Skeletal muscle cell (primary cell): ENCODE measurements around the gene DLD.
"Not testable (repeated sequence)": the region's sequence is repeated elsewhere in the genome, so short reads cannot be mapped to it uniquely, and the experiment has no call there.

Experiments
- DNase-seq: peaks from one replicate; pipeline ENCODE4 v3.0.0-alpha.2; 2010; ENCODE audit warnings: low read depth
- H3K4me3 ChIP-seq: 2 replicates; pipeline ENCODE4 v1.5.1; 2011; ENCODE audit warnings: low read depth, mild to moderate bottlenecking, control low read depth, low read length, moderate library complexity

Gene DLD

DNA sequence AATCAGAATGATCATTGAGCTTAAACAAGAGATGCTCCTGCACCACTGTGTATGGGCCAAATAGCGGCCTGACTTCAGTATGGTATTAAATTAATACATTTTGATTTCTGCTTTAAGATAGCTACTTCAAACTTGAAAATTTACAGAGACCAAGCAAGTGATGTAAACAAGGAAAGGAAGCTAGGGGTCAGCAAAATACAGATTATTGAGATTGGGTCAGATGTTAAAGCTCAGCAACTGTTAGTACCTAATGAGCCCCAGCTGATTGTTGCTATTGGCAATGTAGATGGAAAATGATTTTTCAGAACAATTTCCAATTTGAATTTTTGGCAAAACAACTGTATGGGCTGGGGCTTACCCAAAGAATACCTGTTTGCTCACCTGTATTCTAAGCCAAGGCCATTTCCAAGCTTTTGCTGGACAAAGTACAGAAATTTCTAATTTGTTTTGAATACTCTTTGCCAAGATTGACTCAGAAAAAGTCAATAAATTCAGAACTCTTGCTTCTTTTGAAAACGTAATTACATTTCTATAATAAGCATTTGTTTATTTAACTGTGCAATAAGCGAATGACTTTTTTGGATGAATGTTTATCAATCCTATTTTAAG is 23.0 kb upstream of the DLD start:
- H3K4me3 ChIP-seq: no peak overlapping the region
- no peak for DNase-seq

- no peak for DNase-seq
- H3K4me3 ChIP-seq: no peak overlapping the region
These were observed 20.5 kb upstream of the DLD start for GRCh38 chr7:107870427-107871000.

GRCh38 chr7:107874111-107874510 is 16.9 kb upstream of the DLD start:
- no peak for DNase-seq
- no peak overlapping the region for H3K4me3 ChIP-seq

- no peak for DNase-seq
- no peak overlapping the region for H3K4me3 ChIP-seq
These were observed 16.2 kb upstream of the DLD start for GRCh38 chr7:107874605-107875446.

- no peak for DNase-seq
- H3K4me3 ChIP-seq: no peak overlapping the region
These were observed 14.1 kb upstream of the DLD start for GRCh38 chr7:107876916-107877315.

DNA sequence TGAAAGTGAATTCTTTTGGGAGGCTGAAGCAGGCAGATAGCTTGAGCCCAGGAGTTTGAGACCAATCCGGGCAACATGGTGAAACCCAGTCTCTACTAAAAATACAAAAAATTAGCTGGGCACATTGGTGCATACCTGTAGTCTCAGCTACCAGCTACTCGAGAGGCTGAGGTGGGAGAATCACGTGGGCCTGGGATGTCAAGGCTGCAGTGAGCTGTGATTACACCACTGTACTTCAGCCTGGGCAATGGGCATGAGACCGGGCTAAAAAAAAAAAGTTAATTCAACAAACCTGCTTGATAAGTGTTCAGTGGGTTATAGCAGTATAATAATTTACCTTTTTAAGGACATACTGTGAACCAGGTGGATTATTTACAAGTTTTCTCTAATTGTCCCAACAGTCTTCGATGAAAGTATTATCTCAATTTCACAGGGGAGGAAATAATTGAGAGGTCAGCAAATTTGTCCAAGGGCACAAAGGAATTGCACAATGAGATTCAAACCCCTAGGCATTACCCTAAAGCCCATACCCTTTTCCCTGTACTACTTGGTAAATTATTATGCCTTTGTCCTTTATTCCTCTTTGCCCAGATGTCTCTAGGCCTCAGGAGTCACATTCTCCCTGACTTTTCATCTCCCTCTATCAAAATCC is 13.1 kb upstream of the DLD start:
- no peak for DNase-seq
- no peak overlapping the region for H3K4me3 ChIP-seq

- H3K4me3 ChIP-seq: no peak overlapping the region
- DNase-seq: no peak
These were observed 12.3 kb upstream of the DLD start for GRCh38 chr7:107878636-107879035.

GRCh38 chr7:107879400-107880035 is 11.5 kb upstream of the DLD start:
- no peak overlapping the region for H3K4me3 ChIP-seq
- DNase-seq: no peak

- H3K4me3 ChIP-seq: no peak overlapping the region
- DNase-seq: no peak
These were observed 8.2 kb upstream of the DLD start for GRCh38 chr7:107882766-107883165.

GRCh38 chr7:107884066-107884818 is 6.7 kb upstream of the DLD start:
- no peak for DNase-seq
- no peak overlapping the region for H3K4me3 ChIP-seq

DNA sequence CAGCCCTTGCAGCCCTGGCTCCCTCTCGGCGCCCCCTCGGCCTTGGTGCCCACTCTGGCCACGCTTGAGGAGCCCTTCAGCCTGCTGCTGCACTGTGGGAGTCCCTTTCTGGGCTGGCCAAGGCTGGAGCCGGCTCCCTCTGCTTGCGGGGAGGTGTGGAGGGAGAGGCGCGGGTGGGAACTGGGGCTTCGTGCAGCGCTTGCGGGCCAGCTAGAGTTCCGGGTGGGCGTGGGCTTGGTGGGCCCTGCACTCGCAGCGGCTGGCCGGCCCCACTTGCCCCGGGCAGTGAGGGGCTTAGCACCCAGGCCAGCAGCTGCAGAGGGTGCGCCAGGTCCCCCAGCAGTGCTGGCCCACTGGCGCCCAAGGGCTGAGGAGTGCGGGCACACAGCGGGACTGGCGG is 3.2 kb upstream of the DLD start:
- DNase-seq, H3K4me3 ChIP-seq: not testable (repeated sequence)

DNA sequence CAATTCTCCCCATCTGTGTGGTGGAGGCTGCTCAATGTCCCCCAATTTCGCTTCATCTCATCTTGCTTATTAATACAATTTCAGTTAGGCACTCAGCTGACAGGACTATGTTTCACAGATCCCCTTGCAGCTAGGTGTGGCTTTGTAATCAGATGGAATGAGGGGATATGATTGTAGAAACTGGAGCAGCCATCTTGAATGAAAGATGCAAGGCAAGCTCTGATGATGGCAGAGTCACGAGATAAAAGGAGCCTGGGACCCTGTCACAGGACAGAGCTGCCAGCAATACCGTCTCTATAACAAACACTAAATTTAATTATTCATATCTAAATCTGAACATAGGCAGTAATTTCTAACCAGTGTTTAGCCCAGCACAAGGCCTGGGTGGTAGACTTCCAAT is 991 bp upstream of the DLD start:
- no peak for DNase-seq
- H3K4me3 ChIP-seq: no peak overlapping the region

DNA sequence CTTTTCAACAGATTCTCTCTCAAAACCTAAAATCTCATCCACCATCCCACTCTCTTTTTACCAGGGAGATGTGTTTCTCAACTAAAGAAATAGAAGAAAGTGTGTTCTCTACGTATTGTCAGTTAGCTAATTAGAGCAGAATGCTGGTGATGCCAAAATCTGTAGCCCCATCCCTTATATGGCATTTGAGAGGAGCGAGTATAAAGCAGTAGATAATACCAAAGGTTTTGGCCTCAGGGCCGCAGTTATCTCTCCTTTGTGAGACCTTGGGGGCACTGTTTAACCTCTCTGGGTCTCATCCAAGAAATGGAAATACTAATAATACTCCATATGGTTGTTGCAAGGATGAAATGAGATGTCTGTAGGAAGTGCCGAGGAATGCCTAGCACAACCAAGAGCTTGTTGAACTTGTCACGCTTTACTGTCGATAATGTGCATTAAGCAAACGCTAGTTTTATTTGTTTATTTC is 456 bp upstream of the DLD start:
- peak overlapping the region; percentile 71 for H3K4me3 ChIP-seq
- no peak for DNase-seq

DNA sequence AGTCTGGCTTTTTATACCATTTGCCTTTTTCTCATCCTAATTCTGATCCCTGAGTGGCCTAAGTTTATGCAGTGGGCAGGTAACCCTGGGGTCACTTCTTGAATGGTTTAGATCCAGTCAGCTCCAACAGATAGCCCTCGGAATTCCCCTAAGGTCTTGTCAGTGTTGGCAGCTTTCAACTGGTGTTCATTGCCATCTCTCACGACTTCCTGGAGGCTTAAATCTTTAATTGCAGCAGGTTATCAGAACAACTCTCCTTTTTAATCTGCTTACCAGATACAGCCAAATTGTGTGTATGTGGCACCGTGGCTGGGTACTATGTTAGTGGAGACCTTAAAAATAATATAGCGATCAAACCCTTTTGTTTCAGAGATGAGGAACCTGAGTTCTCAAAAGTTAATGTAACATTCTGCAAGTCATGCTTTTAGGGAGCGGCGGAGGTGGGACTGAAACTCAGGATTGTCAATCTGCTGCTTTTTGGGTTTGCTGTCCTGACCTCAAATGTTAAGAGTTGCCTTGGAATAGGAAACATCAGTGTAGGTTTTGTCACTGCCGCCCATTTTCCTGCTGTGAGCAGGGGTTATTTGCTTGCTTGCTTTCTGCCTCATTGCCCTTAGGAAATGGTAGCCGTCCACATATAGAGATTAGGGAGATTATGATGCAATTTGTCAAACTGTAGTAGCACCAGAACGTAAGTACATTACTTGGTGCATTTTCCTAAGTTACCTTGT is 818 bp downstream of the DLD start:
- DNase-seq: no peak
- peak overlapping the region; percentile 71 for H3K4me3 ChIP-seq

DNA sequence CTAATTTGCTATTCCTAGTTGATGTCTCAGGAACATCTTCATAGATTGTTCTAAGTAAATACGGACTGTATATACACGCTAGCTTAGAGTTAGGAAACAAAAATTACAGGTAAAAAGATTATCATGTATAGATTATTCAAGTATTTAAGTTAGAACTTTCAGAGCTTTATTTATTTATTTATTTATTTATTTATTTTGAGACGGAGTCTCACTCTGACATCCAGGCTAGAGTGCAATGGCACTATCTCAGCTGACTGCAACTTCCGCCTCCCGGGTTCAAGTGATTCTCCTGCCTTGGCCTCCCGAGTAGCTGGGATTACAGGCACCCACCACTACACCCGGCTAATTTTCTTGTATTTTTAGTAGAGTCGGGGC is 1.4 kb downstream of the DLD start:
- DNase-seq: not testable (repeated sequence)
- peak overlapping the region; percentile 71 for H3K4me3 ChIP-seq

GRCh38 chr7:107898997-107899594 is 8.1 kb downstream of the DLD start:
- no peak for DNase-seq
- H3K4me3 ChIP-seq: no peak overlapping the region

DNA sequence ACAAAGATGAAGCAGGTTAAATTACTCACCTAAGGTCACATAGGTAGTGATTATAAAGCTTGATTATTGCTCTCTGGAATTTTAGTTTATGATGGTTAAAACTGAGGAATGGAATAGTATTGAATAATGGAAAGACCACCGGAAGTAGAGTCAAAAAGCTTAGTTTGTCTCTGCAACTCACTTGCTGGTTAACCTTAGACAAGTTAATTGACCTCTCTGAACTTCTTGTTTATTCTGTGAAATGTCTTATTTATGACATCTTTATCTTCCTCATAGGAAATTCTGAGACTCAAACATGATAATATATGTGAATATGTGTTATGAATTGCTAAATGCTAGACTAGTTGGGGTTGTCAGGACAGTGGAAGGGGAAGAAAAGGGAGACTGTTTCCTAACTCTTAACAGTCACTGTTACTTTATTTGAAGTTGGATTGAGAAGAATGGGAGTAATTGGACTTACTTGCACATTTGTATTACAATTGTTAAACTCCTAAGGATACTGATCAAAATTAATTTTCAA is 9.6 kb downstream of the DLD start:
- H3K4me3 ChIP-seq: no peak overlapping the region
- DNase-seq: no peak

DNA sequence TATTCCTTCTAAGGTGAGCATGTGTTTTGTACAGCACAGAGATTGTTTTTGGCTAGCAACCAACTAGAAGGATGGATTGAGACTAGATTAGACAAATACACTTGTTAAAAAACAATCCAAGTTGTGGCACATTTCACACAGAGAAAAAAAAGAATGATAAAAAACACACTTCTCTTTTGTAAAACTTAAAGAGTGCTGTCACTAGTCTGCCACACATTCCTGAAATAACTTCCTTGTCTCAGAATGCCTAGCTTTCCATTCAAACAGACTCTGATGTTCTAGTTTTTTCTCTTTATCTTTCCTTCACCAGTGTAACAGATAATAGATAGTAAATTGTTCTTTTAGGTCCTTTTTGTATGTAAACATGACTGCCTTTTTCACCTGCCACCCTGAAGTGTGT is 11.4 kb downstream of the DLD start:
- no peak overlapping the region for H3K4me3 ChIP-seq
- no peak for DNase-seq
